ENCODE measurements around the gene NOD2. TPM values are rescaled to one million over a fixed set of nuclear protein-coding genes. Genes with fewer than 3 reads are reported as not detected.

The NOD2 gene
- total and polyA plus RNA-seq, 2 of the 13 experiments (the other 11 are each of a cell fraction or from before 2014, with no cell fraction given), result 0.27 to 0.81 TPM

- TF ChIP-seq, protein P1, sequence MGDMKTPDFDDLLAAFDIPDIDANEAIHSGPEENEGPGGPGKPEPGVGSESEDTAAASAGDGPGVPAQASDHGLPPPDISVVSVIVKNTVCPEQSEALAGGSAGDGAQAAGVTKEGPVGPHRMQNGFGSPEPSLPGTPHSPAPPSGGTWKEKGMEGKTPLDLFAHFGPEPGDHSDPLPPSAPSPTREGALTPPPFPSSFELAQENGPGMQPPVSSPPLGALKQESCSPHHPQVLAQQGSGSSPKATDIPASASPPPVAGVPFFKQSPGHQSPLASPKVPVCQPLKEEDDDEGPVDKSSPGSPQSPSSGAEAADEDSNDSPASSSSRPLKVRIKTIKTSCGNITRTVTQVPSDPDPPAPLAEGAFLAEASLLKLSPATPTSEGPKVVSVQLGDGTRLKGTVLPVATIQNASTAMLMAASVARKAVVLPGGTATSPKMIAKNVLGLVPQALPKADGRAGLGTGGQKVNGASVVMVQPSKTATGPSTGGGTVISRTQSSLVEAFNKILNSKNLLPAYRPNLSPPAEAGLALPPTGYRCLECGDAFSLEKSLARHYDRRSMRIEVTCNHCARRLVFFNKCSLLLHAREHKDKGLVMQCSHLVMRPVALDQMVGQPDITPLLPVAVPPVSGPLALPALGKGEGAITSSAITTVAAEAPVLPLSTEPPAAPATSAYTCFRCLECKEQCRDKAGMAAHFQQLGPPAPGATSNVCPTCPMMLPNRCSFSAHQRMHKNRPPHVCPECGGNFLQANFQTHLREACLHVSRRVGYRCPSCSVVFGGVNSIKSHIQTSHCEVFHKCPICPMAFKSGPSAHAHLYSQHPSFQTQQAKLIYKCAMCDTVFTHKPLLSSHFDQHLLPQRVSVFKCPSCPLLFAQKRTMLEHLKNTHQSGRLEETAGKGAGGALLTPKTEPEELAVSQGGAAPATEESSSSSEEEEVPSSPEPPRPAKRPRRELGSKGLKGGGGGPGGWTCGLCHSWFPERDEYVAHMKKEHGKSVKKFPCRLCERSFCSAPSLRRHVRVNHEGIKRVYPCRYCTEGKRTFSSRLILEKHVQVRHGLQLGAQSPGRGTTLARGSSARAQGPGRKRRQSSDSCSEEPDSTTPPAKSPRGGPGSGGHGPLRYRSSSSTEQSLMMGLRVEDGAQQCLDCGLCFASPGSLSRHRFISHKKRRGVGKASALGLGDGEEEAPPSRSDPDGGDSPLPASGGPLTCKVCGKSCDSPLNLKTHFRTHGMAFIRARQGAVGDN (CRISPR knock-in tag; IDR thresholded peaks at IDR 0.05), result peak; percentile 59
- TF ChIP-seq SIN3A (IDR thresholded peaks at IDR 0.05; ENCODE audit: borderline replicate concordance, low read depth, low read length), result no peak
- TF ChIP-seq, protein P2, sequence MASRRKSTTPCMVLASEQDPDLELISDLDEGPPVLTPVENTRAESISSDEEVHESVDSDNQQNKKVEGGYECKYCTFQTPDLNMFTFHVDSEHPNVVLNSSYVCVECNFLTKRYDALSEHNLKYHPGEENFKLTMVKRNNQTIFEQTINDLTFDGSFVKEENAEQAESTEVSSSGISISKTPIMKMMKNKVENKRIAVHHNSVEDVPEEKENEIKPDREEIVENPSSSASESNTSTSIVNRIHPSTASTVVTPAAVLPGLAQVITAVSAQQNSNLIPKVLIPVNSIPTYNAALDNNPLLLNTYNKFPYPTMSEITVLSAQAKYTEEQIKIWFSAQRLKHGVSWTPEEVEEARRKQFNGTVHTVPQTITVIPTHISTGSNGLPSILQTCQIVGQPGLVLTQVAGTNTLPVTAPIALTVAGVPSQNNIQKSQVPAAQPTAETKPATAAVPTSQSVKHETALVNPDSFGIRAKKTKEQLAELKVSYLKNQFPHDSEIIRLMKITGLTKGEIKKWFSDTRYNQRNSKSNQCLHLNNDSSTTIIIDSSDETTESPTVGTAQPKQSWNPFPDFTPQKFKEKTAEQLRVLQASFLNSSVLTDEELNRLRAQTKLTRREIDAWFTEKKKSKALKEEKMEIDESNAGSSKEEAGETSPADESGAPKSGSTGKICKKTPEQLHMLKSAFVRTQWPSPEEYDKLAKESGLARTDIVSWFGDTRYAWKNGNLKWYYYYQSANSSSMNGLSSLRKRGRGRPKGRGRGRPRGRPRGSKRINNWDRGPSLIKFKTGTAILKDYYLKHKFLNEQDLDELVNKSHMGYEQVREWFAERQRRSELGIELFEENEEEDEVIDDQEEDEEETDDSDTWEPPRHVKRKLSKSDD (CRISPR knock-in tag; IDR thresholded peaks at IDR 0.05; ENCODE audit: low read depth), result no peak
- no peak for TF ChIP-seq ZFP41 (CRISPR knock-in tag; IDR thresholded peaks at IDR 0.05; ENCODE audit: borderline replicate concordance)
- no peak for TF ChIP-seq SRSF9 (IDR thresholded peaks at IDR 0.05; ENCODE audit: borderline replicate concordance, insufficient read depth, low read depth, low read length, poor library complexity, severe bottlenecking)
- TF ChIP-seq HMG20B (CRISPR knock-in tag; conservative IDR thresholded peaks at IDR 0.05), result no peak
- peak; percentile 50; the same call in 1 of the 2 replicates for TF ChIP-seq SPEN (CRISPR knock-in tag; IDR thresholded peaks at IDR 0.05; ENCODE audit: low read depth)
- no peak for TF ChIP-seq ZNF124 (CRISPR knock-in tag; IDR thresholded peaks at IDR 0.05)
- no peak for TF ChIP-seq ZBTB2 (CRISPR knock-in tag; IDR thresholded peaks at IDR 0.05; ENCODE audit: low read depth)
- no peak for TF ChIP-seq ZKSCAN1 (IDR thresholded peaks at IDR 0.05; ENCODE audit: low read length)
- no peak for TF ChIP-seq ARNT2 (CRISPR knock-in tag; IDR thresholded peaks at IDR 0.05; ENCODE audit: low read depth)
- TF ChIP-seq AHR (CRISPR knock-in tag; IDR thresholded peaks at IDR 0.05), result no peak
- no peak for TF ChIP-seq RBM22 (optimal IDR thresholded peaks at IDR 0.05; ENCODE audit: low read length)
- no peak for TF ChIP-seq NKX3-1 (CRISPR knock-in tag; IDR thresholded peaks at IDR 0.05)
- no peak for TF ChIP-seq ZNF737 (CRISPR knock-in tag; IDR thresholded peaks at IDR 0.05; ENCODE audit: borderline replicate concordance)
- no peak for TF ChIP-seq ZNF777 (CRISPR knock-in tag; IDR thresholded peaks at IDR 0.05)
- peak; percentile 29; the same call in 1 of the 2 replicates for TF ChIP-seq KAT8 (CRISPR knock-in tag; IDR thresholded peaks at IDR 0.05)
- TF ChIP-seq HNRNPLL (IDR thresholded peaks at IDR 0.05; ENCODE audit: low read depth, low read length, poor library complexity, severe bottlenecking), result no peak
- no peak for TF ChIP-seq CCAR2 (optimal IDR thresholded peaks at IDR 0.05; ENCODE audit: low read depth, low read length)
- no peak for TF ChIP-seq ZNF256 (CRISPR knock-in tag; conservative IDR thresholded peaks at IDR 0.05)
- TF ChIP-seq ZNF644 (CRISPR knock-in tag; IDR thresholded peaks at IDR 0.05; ENCODE audit: low read depth), result peak; percentile 85
Observed at GRCh38 chr16:50668368-50669008, 24.9 kb upstream of the NOD2 start (continued).

All from HepG2 (cell line).